Neural cell (in vitro differentiated cells): ENCODE measurements around the gene EPHB4. TPM values are rescaled to one million over a fixed set of nuclear protein-coding genes. Genes with fewer than 3 reads are reported as not detected.

Experiments used
- H2AFZ ChIP-seq: fragments of 200-600, 300-800 bp; sonication (generic), shearing (Covaris generic); 2 replicates; pipeline ENCODE4 v1.6.0; 2014; ENCODE audit warnings: low read depth, mild to moderate bottlenecking, antibody characterized with exemption, low read length, moderate library complexity
- H3F3A ChIP-seq: fragments of 200-600 bp; shearing (Covaris generic); 2 replicates; pipeline ENCODE4 v1.6.1; 2016; ENCODE audit warnings: mild to moderate bottlenecking, moderate library complexity, mixed read lengths, antibody characterized with exemption, low read length; ENCODE audit not compliant: insufficient read depth, poor library complexity, severe bottlenecking
- H3K27ac ChIP-seq: fragments of 200-600, 300-800 bp; sonication (generic), shearing (Covaris generic); 2 replicates; pipeline ENCODE4 v1.5.1; 2014; ENCODE audit warnings: mild to moderate bottlenecking, low read length, moderate library complexity
- H3K27me3 ChIP-seq: fragments of 300-800, 200-600 bp; sonication (generic), shearing (Covaris generic); 2 replicates; pipeline ENCODE4 v1.6.0; 2014; ENCODE audit warnings: mild to moderate bottlenecking, low read depth, low read length, moderate library complexity; ENCODE audit not compliant: insufficient read depth
- H3K36me3 ChIP-seq: fragments of 300-800, 200-600 bp; sonication (generic), shearing (Covaris generic); 2 replicates; pipeline ENCODE4 v1.5.1; 2014; ENCODE audit warnings: mild to moderate bottlenecking, antibody characterized with exemption, low read length, moderate library complexity; ENCODE audit not compliant: insufficient read depth
- H3K4me2 ChIP-seq: fragments of 300-800, 200-600 bp; sonication (generic), shearing (Covaris generic); 2 replicates; pipeline ENCODE4 v1.6.0; 2014; ENCODE audit warnings: mild to moderate bottlenecking, low read length
- H3K4me3 ChIP-seq: fragments of 300-800, 200-600 bp; sonication (generic), shearing (Covaris generic); 2 replicates; pipeline ENCODE4 v1.5.1; 2014; ENCODE audit warnings: mild to moderate bottlenecking, low read length, moderate library complexity
- H3K79me2 ChIP-seq: fragments of 200-600 bp; shearing (Covaris generic); replicated peaks from 2 replicates; pipeline ENCODE4 v1.6.0; 2014; ENCODE audit warnings: mild to moderate bottlenecking, low read length, moderate library complexity; ENCODE audit not compliant: insufficient read depth
- H3K9ac ChIP-seq: fragments of 300-800, 200-600 bp; sonication (generic), shearing (Covaris generic); 2 replicates; pipeline ENCODE4 v1.6.1; 2016; ENCODE audit warnings: mild to moderate bottlenecking, low read length, mixed read lengths
- H3K9me2 ChIP-seq: fragments of 200-600 bp; shearing (Covaris generic); 2 replicates; pipeline ENCODE4 v1.6.1; 2016; ENCODE audit warnings: mild to moderate bottlenecking, low read length, mixed read lengths; ENCODE audit not compliant: insufficient read depth
- H3K9me3 ChIP-seq: fragments of 200-600, 300-800 bp; sonication (generic), shearing (Covaris generic); 2 replicates; pipeline ENCODE4 v1.6.1; 2016; ENCODE audit warnings: mild to moderate bottlenecking, mixed run types, low read length, moderate library complexity, mixed read lengths
- H4K20me1 ChIP-seq: fragments of 200-600 bp; shearing (Covaris generic); 2 replicates; pipeline ENCODE4 v1.6.1; 2016; ENCODE audit warnings: mild to moderate bottlenecking, mixed run types; ENCODE audit not compliant: insufficient read depth
- CTCF ChIP-seq: fragments of 450-650 bp; IDR thresholded peaks from 2 replicates; pipeline ENCODE4 v1.5.1; 2014; ENCODE audit warnings: antibody characterized with exemption, mild to moderate bottlenecking, moderate library complexity; ENCODE audit not compliant: poor library complexity, severe bottlenecking
- EP300 ChIP-seq: fragments of 450-650 bp; conservative IDR thresholded peaks from 2 replicates; pipeline ENCODE4 v1.6.1; 2014; ENCODE audit warnings: antibody characterized with exemption, mild to moderate bottlenecking, moderate library complexity; ENCODE audit not compliant: poor library complexity, severe bottlenecking
- MXI1 ChIP-seq: fragments of 450-650 bp; conservative IDR thresholded peaks from 2 replicates; pipeline ENCODE4 v1.6.1; 2014; ENCODE audit warnings: antibody characterized with exemption, mild to moderate bottlenecking; ENCODE audit not compliant: poor library complexity, severe bottlenecking
- POLR2AphosphoS5 ChIP-seq: IDR thresholded peaks from 2 replicates; pipeline ENCODE4 v1.6.1; 2012
- RAD21 ChIP-seq: fragments of 450-650 bp; conservative IDR thresholded peaks from 2 replicates; pipeline ENCODE4 v1.6.1; 2014; ENCODE audit warnings: antibody characterized with exemption, mild to moderate bottlenecking, moderate library complexity
- REST ChIP-seq: IDR thresholded peaks from 2 replicates; pipeline ENCODE4 v1.6.1; 2012; ENCODE audit warnings: borderline replicate concordance
- SMC3 ChIP-seq: fragments of 450-650 bp; conservative IDR thresholded peaks from 2 replicates; pipeline ENCODE4 v1.6.1; 2014; ENCODE audit warnings: antibody characterized with exemption, mild to moderate bottlenecking, moderate library complexity; ENCODE audit not compliant: poor library complexity
- TAF1 ChIP-seq: IDR thresholded peaks from 2 replicates; pipeline ENCODE4 v1.6.1; 2012; ENCODE audit warnings: low read depth
- polyA plus RNA-seq: library from polyadenylated mRNA; depleted of rRNA; stranded (reverse); fragments of >200 nt; gene quantifications from 2 replicates; pipeline ENCODE4 v1.2.3, GENCODE V29; 2014

Gene EPHB4
- polyA plus RNA-seq, 1 donor from 2014 or later: 0.92 TPM

GRCh38 chr7:100852048-100852872 lies 24.9 kb upstream of the EPHB4 start, which contains the start of gene SLC12A9:
Gene SLC12A9 (plus strand): TSS chr7:100852713. CDS start chr7:100854198, 1,485 bp downstream.
- Histone ChIP-seq H3K79me2 (no peaks in the 10 kb centered on the region), H3F3A (no peaks in the 10 kb centered on the region), H3K9ac (peak within 1 kb of the TSS; percentile 71), H3K27ac (peak within 1 kb of the TSS; percentile 2), H2AFZ (peak within 1 kb of the TSS; percentile 93), H3K27me3 (no peaks in the 10 kb centered on the region), H3K9me2 (no peaks in the 10 kb centered on the region), H3K4me2 (peak within 1 kb of the TSS; percentile 82), H3K36me3 (no peaks in the 10 kb centered on the region), H4K20me1 (no peaks in the 10 kb centered on the region), H3K4me3 (peak within 1 kb of the TSS; percentile 80), H3K9me3 (no peaks in the 10 kb centered on the region)
- TF ChIP-seq POLR2AphosphoS5 (no peak), TAF1 (no peak), EP300 (peak; percentile 15), MXI1 (peak; percentile 100), SMC3 (peak; percentile 91), REST (no peak), CTCF (peak; percentile 99), RAD21 (peak; percentile 97)

GRCh38 chr7:100847360-100847759 lies 20.0 kb upstream of the EPHB4 start:
- Histone ChIP-seq H3K27me3 (no peaks in the 10 kb centered on the region), H3K9me2 (no peaks in the 10 kb centered on the region), H3K9ac (no peak overlapping the region), H3K79me2 (no peaks in the 10 kb centered on the region), H3K27ac (no peak overlapping the region), H3K4me3 (no peak overlapping the region), H3K9me3 (no peaks in the 10 kb centered on the region), H3K36me3 (no peaks in the 10 kb centered on the region), H2AFZ (no peak overlapping the region), H4K20me1 (no peaks in the 10 kb centered on the region), H3K4me2 (no peak overlapping the region), H3F3A (no peaks in the 10 kb centered on the region)
- TF ChIP-seq MXI1 (no peak), RAD21 (no peak), CTCF (no peak), POLR2AphosphoS5 (no peak)
